PFSK-1 (cell line): ENCODE measurements around the gene UBE2Q1.

Experiments used
- POLR2AphosphoS5 ChIP-seq: IDR thresholded peaks from 2 replicates; pipeline ENCODE4 v1.6.1; 2012; ENCODE audit warnings: low read depth, mild to moderate bottlenecking, control low read depth, low read length, moderate library complexity
- REST ChIP-seq, 2 experiments: IDR thresholded peaks; 2 replicates each; pipeline versions ENCODE4 v1.6.1 to v1.8.0; 2011 to 2012; ENCODE audit warnings: low read depth in 2 of 2, low read length in 2 of 2, control low read depth in 1 of 2, inconsistent platforms in 1 of 2, mild to moderate bottlenecking in 1 of 2, moderate library complexity in 1 of 2; ENCODE audit not compliant: insufficient read depth in 1 of 2
- SIN3A ChIP-seq: IDR thresholded peaks from 2 replicates; pipeline ENCODE4 v1.6.1; 2012; ENCODE audit warnings: mild to moderate bottlenecking, low read length, moderate library complexity, borderline replicate concordance; ENCODE audit not compliant: insufficient read depth
- TAF1 ChIP-seq: IDR thresholded peaks from 2 replicates; pipeline ENCODE4 v1.6.1; 2012; ENCODE audit warnings: low read length, control low read depth, borderline replicate concordance; ENCODE audit not compliant: insufficient read depth

- TF ChIP-seq REST (IDR thresholded peaks at IDR 0.05; ENCODE audit: insufficient read depth in 1 of 2, low read depth in 2 of 2, low read length in 2 of 2) (no peak), TAF1 (no peak), POLR2AphosphoS5 (no peak), SIN3A (no peak)
These were observed 13.5 kb upstream of the UBE2Q1 start for GRCh38 chr1:154571964-154572288.
